ENCODE results near the gene RANGRF.

DNA sequence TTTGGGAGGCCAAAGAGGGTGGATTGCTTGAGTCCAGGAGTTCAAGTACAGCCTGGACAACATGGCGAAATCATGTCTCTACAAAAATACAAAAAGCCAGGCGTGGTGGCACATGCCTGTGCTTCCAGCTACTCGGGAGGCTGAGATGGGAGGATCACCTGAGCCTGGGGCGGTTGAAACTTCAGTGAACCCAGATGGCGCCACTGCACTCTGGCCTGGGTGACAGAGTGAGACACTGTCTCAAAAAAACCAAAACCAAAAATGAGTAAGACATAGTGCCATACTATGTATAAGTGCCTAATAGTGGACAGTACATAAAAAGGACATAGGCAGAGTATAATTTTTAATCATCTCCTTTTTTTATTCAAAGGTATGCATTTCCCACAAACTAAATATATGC is 44.6 kb upstream of the RANGRF start:
- TF ChIP-seq, protein P1, sequence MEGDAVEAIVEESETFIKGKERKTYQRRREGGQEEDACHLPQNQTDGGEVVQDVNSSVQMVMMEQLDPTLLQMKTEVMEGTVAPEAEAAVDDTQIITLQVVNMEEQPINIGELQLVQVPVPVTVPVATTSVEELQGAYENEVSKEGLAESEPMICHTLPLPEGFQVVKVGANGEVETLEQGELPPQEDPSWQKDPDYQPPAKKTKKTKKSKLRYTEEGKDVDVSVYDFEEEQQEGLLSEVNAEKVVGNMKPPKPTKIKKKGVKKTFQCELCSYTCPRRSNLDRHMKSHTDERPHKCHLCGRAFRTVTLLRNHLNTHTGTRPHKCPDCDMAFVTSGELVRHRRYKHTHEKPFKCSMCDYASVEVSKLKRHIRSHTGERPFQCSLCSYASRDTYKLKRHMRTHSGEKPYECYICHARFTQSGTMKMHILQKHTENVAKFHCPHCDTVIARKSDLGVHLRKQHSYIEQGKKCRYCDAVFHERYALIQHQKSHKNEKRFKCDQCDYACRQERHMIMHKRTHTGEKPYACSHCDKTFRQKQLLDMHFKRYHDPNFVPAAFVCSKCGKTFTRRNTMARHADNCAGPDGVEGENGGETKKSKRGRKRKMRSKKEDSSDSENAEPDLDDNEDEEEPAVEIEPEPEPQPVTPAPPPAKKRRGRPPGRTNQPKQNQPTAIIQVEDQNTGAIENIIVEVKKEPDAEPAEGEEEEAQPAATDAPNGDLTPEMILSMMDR (conservative IDR thresholded peaks at IDR 0.05), result no peak
- no peak for TF ChIP-seq ZFX (IDR thresholded peaks at IDR 0.05)
